ENCODE data around the gene OLR1.
"Not testable (repeated sequence)": the region's sequence is repeated elsewhere in the genome, so short reads cannot be mapped to it uniquely, and the experiment has no call there.

GRCh38 chr12:10204495-10204894, 32.6 kb upstream of the OLR1 start:
- TF ChIP-seq, protein P1, sequence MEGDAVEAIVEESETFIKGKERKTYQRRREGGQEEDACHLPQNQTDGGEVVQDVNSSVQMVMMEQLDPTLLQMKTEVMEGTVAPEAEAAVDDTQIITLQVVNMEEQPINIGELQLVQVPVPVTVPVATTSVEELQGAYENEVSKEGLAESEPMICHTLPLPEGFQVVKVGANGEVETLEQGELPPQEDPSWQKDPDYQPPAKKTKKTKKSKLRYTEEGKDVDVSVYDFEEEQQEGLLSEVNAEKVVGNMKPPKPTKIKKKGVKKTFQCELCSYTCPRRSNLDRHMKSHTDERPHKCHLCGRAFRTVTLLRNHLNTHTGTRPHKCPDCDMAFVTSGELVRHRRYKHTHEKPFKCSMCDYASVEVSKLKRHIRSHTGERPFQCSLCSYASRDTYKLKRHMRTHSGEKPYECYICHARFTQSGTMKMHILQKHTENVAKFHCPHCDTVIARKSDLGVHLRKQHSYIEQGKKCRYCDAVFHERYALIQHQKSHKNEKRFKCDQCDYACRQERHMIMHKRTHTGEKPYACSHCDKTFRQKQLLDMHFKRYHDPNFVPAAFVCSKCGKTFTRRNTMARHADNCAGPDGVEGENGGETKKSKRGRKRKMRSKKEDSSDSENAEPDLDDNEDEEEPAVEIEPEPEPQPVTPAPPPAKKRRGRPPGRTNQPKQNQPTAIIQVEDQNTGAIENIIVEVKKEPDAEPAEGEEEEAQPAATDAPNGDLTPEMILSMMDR (conservative IDR thresholded peaks at IDR 0.05; ENCODE audit: low read length) = not testable (repeated sequence)
- not testable (repeated sequence) for TF ChIP-seq EZH2phosphoT487 (IDR thresholded peaks at IDR 0.05; ENCODE audit: borderline replicate concordance, low read depth, low read length)
